Immature natural killer cell (primary cell): ENCODE data around the gene IL1RAPL1. TPM values are rescaled to one million over a fixed set of nuclear protein-coding genes. Genes with fewer than 3 reads are reported as not detected.

Experiments used
- DNase-seq, 3 donors: peaks; one replicate each; pipeline ENCODE4 v3.0.0; 2022; ENCODE audit warnings: mixed read lengths in 1 of 3
- H3K27ac Mint-ChIP-seq, 6 donors: one replicate each; pipeline ENCODE4 v1.8.0; 2020; ENCODE audit warnings: mixed read lengths in 6 of 6, mild to moderate bottlenecking in 5 of 6, inconsistent platforms in 4 of 6, moderate library complexity in 3 of 6
- H3K27me3 Mint-ChIP-seq, 3 donors: one replicate each; pipeline ENCODE4 v1.8.0; 2020 to 2021; ENCODE audit warnings: low read depth in 3 of 3, mild to moderate bottlenecking in 3 of 3, mixed read lengths in 3 of 3, moderate library complexity in 3 of 3, inconsistent platforms in 1 of 3
- H3K36me3 Mint-ChIP-seq, 3 donors: one replicate each; pipeline ENCODE4 v1.8.0; 2020; ENCODE audit warnings: mixed read lengths in 3 of 3, inconsistent platforms in 2 of 3, mild to moderate bottlenecking in 2 of 3
- H3K4me1 Mint-ChIP-seq, 2 donors: one replicate each; pipeline ENCODE4 v1.8.0; 2020; ENCODE audit warnings: inconsistent platforms in 2 of 2, mild to moderate bottlenecking in 2 of 2, mixed read lengths in 2 of 2, moderate library complexity in 1 of 2
- H3K4me3 Mint-ChIP-seq, 5 donors: one replicate each; pipeline ENCODE4 v1.8.0; 2020; ENCODE audit warnings: mild to moderate bottlenecking in 5 of 5, mixed read lengths in 5 of 5, inconsistent platforms in 3 of 5, moderate library complexity in 3 of 5
- H3K9me3 Mint-ChIP-seq, 6 donors: one replicate each; pipeline ENCODE4 v1.8.0; 2020; ENCODE audit warnings: mild to moderate bottlenecking in 6 of 6, mixed read lengths in 6 of 6, inconsistent platforms in 4 of 6, moderate library complexity in 3 of 6
- polyA plus RNA-seq, 3 donors: library from polyadenylated mRNA; unstranded; fragments of 300-500 nt; fragmentation: Illumina TruSeq; gene quantifications; one replicate each; pipeline ENCODE4 v1.2.3, GENCODE V29; 2021

IL1RAPL1 gene
- polyA plus RNA-seq, 3 donors from 2014 or later: not detected

DNA sequence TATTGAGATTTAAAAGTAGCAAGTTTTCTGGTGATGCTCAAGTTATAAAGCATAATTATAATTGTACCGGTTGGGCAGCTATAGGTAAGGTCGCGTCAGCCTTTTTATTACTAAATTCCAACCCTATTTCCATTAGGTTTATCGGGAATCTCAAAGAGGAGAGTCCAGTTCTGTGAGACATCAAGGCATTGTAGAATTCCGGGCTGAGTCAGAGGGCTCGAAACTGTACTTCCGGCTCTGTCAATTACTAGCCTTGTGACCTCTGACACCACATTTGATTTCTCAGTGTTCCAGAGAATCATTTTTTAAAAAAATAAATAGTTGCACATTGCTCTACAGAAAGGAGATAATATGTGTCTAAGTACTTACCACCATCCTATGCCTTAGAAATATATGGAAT, 4.3 kb downstream of the IL1RAPL1 start:
- H3K9me3 Mint-ChIP-seq: no peaks in the 10 kb centered on the region
- DNase-seq: no peak
- no peak overlapping the region for H3K4me3 Mint-ChIP-seq
- H3K4me1 Mint-ChIP-seq: no peaks in the 10 kb centered on the region
- H3K36me3 Mint-ChIP-seq: no peaks in the 10 kb centered on the region
- no peaks in the 10 kb centered on the region for H3K27me3 Mint-ChIP-seq
- no peak overlapping the region for H3K27ac Mint-ChIP-seq

DNA sequence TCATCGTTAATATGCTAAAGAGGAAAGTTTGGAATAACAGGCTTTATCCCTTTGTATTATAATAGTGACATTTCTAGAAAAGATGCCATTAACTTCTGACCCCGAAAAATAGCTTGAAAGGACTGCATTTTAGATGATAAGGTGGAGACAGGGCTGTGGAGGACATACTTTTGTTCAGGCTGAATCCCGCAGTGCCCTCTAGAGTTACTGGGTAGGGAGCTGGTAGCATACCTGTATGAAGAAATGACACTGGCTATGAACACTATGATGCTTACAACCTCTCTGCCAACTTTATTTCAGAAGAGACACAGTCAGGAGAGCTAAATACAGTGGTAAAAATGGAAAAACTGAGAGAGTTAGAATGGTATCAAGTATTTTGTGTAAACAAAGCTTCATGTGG, 8.1 kb downstream of the IL1RAPL1 start:
- Mint-ChIP-seq H3K9me3 (peaks cover 0 to 6% (median under 1%) of the 10 kb centered on the region in 6 donors), H3K27ac (no peak overlapping the region), H3K4me3 (no peak overlapping the region), H3K36me3 (no peaks in the 10 kb centered on the region), H3K4me1 (no peaks in the 10 kb centered on the region), H3K27me3 (peaks cover 0 to 4% (median 0%) of the 10 kb centered on the region in 3 donors)
- no peak for DNase-seq

GRCh38 chrX:28599957-28600356, 12.7 kb downstream of the IL1RAPL1 start:
- H3K27me3 Mint-ChIP-seq: peaks cover 0 to 6% (median 0%) of the 10 kb centered on the region in 3 donors
- no peak overlapping the region for H3K4me3 Mint-ChIP-seq
- no peak for DNase-seq
- H3K36me3 Mint-ChIP-seq: no peaks in the 10 kb centered on the region
- H3K9me3 Mint-ChIP-seq: peaks cover 0 to 7% (median 2%) of the 10 kb centered on the region in 6 donors
- no peak overlapping the region for H3K27ac Mint-ChIP-seq
- H3K4me1 Mint-ChIP-seq: no peaks in the 10 kb centered on the region

- H3K9me3 Mint-ChIP-seq: peaks cover 0 to 9% (median 6%) of the 10 kb centered on the region in 6 donors
- DNase-seq: no peak
- no peaks in the 10 kb centered on the region for H3K4me1 Mint-ChIP-seq
- H3K27ac Mint-ChIP-seq: no peak overlapping the region
- no peak overlapping the region for H3K4me3 Mint-ChIP-seq
- H3K27me3 Mint-ChIP-seq: peaks cover 0 to 5% (median 0%) of the 10 kb centered on the region in 3 donors
- no peaks in the 10 kb centered on the region for H3K36me3 Mint-ChIP-seq
Measured at GRCh38 chrX:28609003-28609402, 21.8 kb downstream of the IL1RAPL1 start.

DNA sequence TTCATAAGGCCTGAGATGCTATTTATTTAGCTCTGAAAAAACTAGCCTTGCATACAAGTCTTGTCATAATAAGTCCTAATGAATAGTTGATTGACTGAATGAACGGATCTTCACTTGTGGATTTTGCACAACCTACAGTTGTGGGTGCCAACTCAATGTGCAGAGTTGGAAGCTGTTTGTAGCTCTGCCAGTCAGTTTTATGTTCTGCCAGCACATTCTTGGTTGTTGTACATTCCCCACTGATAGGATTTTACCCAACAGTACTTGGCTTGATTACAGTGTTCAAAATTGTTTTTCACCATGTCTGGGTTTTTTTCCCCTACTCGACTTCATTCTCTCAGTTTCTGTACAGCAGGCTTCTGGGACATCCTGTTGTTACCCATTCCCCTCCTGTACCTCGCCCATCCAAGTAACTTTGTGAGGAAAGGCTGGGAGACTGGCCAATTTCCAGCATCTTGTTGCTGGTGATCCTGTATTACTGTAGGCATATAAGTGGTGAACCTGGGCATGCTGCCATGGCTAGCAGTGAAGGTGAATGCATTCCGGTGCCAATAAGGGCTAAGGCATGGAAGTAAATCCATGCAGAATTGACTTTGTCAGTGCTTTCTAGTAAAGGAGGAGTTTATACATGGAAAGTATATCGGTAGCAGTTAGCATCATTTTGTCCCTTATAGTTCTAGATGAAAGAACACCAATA, 22.8 kb downstream of the IL1RAPL1 start:
- Mint-ChIP-seq H3K36me3 (no peaks in the 10 kb centered on the region), H3K4me1 (no peaks in the 10 kb centered on the region), H3K27me3 (peaks cover 0 to 3% (median 0%) of the 10 kb centered on the region in 3 donors), H3K4me3 (no peak overlapping the region), H3K27ac (no peak overlapping the region), H3K9me3 (peaks cover 0 to 9% (median 3%) of the 10 kb centered on the region in 6 donors)
- no peak for DNase-seq

DNA sequence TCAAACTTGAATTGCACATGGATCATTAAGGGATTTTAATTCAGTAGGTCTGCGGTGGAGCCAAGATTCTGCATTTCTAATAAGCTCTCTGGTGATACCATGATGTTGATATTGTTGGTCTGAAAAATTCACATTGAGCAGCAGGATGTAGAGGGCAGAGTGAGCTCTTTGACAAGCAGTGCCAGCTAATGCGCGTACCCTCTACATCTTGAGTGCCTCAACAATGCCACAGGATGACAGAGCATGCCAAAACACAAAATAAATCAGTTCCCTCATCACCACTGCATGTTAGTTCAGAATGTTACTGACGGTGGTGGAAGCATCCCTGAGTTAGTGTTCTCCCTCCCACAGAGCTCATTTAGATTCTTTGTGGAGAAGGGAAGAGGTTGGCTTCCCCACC, 23.5 kb downstream of the IL1RAPL1 start:
- DNase-seq: no peak
- Mint-ChIP-seq H3K36me3 (no peaks in the 10 kb centered on the region), H3K4me1 (no peaks in the 10 kb centered on the region), H3K27me3 (peaks cover 0 to 3% (median 0%) of the 10 kb centered on the region in 3 donors), H3K9me3 (peaks cover 0 to 9% (median 2%) of the 10 kb centered on the region in 6 donors), H3K27ac (no peak overlapping the region), H3K4me3 (no peak overlapping the region)

GRCh38 chrX:28613558-28613957, 26.3 kb downstream of the IL1RAPL1 start:
- no peak for DNase-seq
- no peaks in the 10 kb centered on the region for H3K4me1 Mint-ChIP-seq
- H3K27ac Mint-ChIP-seq: no peak overlapping the region
- no peak overlapping the region for H3K4me3 Mint-ChIP-seq
- H3K36me3 Mint-ChIP-seq: no peaks in the 10 kb centered on the region
- peaks cover 0 to 3% (median 0%) of the 10 kb centered on the region in 3 donors for H3K27me3 Mint-ChIP-seq
- peaks cover 0 to 9% (median 1%) of the 10 kb centered on the region in 6 donors for H3K9me3 Mint-ChIP-seq

DNA sequence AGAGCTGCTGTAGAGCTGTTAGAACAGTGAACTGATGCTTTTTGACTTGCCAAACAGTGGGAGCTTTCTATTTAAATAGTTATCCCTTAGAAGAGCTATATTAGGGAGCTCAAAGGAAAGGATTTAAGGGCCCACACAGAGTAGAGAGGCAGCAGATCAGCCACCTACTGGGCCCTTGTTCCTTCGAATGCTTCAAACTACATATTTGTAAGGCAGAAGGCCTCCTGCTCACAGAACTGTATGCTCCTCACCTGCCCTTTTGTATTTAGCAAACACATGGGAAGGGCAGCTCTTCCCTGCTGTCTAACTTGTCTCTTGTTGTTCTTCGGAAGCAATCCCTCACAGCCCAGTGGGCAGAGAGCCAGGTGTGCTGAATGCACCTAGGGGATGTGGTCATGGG, 38.0 kb downstream of the IL1RAPL1 start:
- Mint-ChIP-seq H3K4me3 (no peak overlapping the region), H3K27me3 (no peaks in the 10 kb centered on the region), H3K9me3 (peaks cover 0 to 10% (median 5%) of the 10 kb centered on the region in 6 donors), H3K36me3 (no peaks in the 10 kb centered on the region), H3K4me1 (no peaks in the 10 kb centered on the region), H3K27ac (no peak overlapping the region)
- no peak for DNase-seq

DNA sequence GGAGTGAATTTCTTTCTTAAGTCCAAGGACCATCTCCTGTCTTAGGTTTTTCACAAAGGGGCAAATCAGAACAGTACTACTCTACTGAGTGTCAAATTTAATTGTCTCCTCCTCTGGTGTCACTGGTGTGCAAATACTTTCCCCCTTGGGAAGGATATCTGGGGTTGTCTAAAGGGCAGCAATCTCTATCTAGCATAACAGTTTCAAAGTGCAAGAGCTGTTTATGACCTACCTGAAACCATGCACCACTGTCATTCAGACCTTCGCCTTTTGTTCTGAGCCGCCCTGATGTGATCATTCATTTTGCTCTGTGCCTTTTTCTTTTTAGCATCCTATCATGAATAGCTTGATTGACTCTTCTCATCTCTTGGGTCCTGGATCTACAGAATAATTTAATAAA, 39.3 kb downstream of the IL1RAPL1 start:
- H3K27ac Mint-ChIP-seq: no peak overlapping the region
- H3K27me3 Mint-ChIP-seq: peaks cover 0 to 3% (median 0%) of the 10 kb centered on the region in 3 donors
- H3K4me3 Mint-ChIP-seq: no peak overlapping the region
- peaks cover 0 to 16% (median 5%) of the 10 kb centered on the region in 6 donors for H3K9me3 Mint-ChIP-seq
- H3K36me3 Mint-ChIP-seq: no peaks in the 10 kb centered on the region
- H3K4me1 Mint-ChIP-seq: no peaks in the 10 kb centered on the region
- no peak for DNase-seq

DNA sequence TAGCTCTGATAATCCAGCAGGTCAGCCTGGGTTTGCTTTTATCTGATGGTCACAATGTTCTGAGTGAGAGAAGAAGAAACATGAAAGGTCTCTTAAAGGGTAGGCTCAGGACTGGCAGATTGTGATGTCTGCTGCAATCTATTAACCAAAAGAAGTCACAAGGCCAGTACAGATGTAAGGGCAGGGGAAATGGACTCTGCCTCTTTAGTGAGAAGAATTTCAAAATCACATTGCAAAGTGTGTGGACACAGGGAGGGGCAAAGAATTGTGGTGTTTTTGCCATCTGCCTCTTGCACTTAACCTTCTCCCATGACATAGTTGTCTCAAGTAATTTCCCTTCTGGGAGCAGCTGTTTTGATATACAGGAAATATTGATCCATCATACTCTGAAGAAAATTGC, 40.9 kb downstream of the IL1RAPL1 start:
- H3K27ac Mint-ChIP-seq: no peak overlapping the region
- no peaks in the 10 kb centered on the region for H3K36me3 Mint-ChIP-seq
- H3K9me3 Mint-ChIP-seq: peaks cover 0 to 19% (median 5%) of the 10 kb centered on the region in 6 donors
- H3K4me3 Mint-ChIP-seq: no peak overlapping the region
- H3K4me1 Mint-ChIP-seq: no peaks in the 10 kb centered on the region
- DNase-seq: no peak
- peaks cover 0 to 3% (median 0%) of the 10 kb centered on the region in 3 donors for H3K27me3 Mint-ChIP-seq

DNA sequence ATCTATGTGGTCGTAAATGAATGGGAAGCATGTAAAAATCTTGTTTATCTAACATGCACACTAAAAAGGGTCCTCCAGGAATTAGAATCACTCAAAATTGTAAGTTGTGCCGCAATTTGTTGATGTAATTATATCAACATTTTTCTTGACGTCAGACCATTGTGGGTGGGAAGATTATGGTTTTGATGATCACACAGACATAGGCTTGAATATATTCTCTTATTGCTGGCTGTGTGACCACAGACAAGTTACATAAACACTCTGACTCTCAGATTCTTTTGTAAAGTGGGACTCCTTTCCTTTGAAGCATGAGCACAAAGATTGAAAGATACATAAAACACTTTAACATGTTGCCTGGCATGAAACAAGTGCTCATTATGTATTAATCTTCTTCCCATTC, 51.5 kb downstream of the IL1RAPL1 start:
- no peak for DNase-seq
- Mint-ChIP-seq H3K36me3 (no peaks in the 10 kb centered on the region), H3K27me3 (peaks cover 0 to 1% (median 0%) of the 10 kb centered on the region in 3 donors), H3K27ac (no peak overlapping the region), H3K4me3 (no peak overlapping the region), H3K4me1 (no peaks in the 10 kb centered on the region), H3K9me3 (peaks cover 2 to 16% (median 5%) of the 10 kb centered on the region in 6 donors)

DNA sequence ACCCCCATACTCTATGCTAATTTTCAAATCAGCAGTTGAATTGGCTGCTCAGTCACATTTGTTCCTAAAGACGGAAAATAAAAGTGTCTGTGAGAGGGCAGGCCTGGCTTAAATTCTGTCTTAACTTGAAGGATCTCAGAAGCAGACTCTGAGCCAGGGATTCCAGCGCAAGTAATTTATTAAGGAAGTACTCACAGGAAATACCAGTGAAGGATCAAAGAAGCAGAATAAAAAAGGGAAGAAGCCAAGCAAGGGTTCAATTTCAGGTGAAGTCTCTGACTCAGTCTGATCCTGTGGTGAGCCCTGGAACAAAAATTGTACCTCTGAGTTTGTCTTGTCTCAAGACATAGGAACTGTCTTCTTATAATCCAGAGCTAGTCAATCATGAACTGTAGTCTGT, 52.2 kb downstream of the IL1RAPL1 start:
- H3K27ac Mint-ChIP-seq: no peak overlapping the region
- H3K36me3 Mint-ChIP-seq: no peaks in the 10 kb centered on the region
- H3K27me3 Mint-ChIP-seq: peaks cover 0 to 5% (median 0%) of the 10 kb centered on the region in 3 donors
- DNase-seq: no peak
- H3K9me3 Mint-ChIP-seq: peaks cover 2 to 17% (median 6%) of the 10 kb centered on the region in 6 donors
- H3K4me1 Mint-ChIP-seq: no peaks in the 10 kb centered on the region
- H3K4me3 Mint-ChIP-seq: no peak overlapping the region

DNA sequence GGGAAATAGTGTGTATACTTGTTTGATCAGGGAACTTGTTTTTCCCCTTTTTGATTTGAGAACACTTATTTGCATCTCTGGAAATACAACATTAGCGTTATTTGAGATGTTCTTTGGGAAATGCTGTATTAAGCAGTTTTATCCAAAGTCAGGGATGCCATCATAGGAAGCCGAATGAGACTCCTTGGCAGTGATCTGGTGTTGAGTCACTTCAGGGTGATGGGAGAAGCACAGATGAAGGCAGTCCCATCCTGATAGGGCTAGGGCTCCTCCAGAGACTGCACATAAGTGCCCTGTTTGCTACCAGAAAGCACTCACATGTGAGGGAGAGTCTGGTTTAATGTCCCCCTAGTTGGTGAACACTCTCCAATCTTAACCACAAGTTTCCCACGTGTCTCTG, 62.3 kb downstream of the IL1RAPL1 start:
- DNase-seq: no peak
- H3K9me3 Mint-ChIP-seq: peaks cover 0 to 16% (median 5%) of the 10 kb centered on the region in 6 donors
- no peaks in the 10 kb centered on the region for H3K27me3 Mint-ChIP-seq
- no peak overlapping the region for H3K27ac Mint-ChIP-seq
- no peak overlapping the region for H3K4me3 Mint-ChIP-seq
- H3K36me3 Mint-ChIP-seq: no peaks in the 10 kb centered on the region
- H3K4me1 Mint-ChIP-seq: no peaks in the 10 kb centered on the region

DNA sequence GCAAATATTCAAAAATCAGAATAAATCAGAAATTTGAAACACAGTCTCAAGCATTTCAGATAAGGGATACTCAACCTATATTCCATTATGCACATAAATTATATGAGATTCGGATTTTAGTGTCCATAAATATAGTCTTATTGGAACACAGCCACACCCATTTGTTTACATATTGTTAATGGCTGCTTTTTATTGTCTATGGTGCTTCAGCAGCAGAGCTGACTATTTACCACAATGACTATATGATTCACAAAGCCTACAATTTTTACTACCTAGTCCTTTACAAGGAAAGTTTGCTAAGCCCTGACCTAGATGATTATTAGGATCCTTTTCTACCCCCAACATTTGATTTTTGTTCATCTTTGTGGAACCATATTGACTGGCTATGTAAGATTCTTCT, 63.9 kb downstream of the IL1RAPL1 start:
- H3K9me3 Mint-ChIP-seq: peaks cover 0 to 16% (median 5%) of the 10 kb centered on the region in 6 donors
- H3K27ac Mint-ChIP-seq: no peak overlapping the region
- H3K4me3 Mint-ChIP-seq: no peak overlapping the region
- no peaks in the 10 kb centered on the region for H3K27me3 Mint-ChIP-seq
- no peaks in the 10 kb centered on the region for H3K36me3 Mint-ChIP-seq
- no peak for DNase-seq
- no peaks in the 10 kb centered on the region for H3K4me1 Mint-ChIP-seq

- Mint-ChIP-seq H3K4me3 (no peak overlapping the region), H3K9me3 (peaks cover 0 to 15% (median 2%) of the 10 kb centered on the region in 6 donors), H3K27me3 (peaks cover 0 to 8% (median 0%) of the 10 kb centered on the region in 3 donors), H3K27ac (no peak overlapping the region), H3K36me3 (no peaks in the 10 kb centered on the region), H3K4me1 (no peaks in the 10 kb centered on the region)
- DNase-seq: no peak
Measured at GRCh38 chrX:28659269-28659668, 72.0 kb downstream of the IL1RAPL1 start.
